GM18511 (cell line): ENCODE measurements around the gene TMUB1.

ENCODE experiments used
- ATAC-seq: cut with Tn5 transposase; IDR thresholded peaks from one replicate; pipeline ENCODE4 v1.9.1; 2021; ENCODE audit warnings: mild to moderate bottlenecking, moderate library complexity; ENCODE audit not compliant: unreplicated experiment

Gene TMUB1

GRCh38 chr7:151083071-151083823 lies at the start of gene TMUB1:
Gene TMUB1, minus strand, starts transcription at chr7:151083493. Its CDS starts 930 bp downstream, at chr7:151082563.
- peak; percentile 53 for ATAC-seq

DNA sequence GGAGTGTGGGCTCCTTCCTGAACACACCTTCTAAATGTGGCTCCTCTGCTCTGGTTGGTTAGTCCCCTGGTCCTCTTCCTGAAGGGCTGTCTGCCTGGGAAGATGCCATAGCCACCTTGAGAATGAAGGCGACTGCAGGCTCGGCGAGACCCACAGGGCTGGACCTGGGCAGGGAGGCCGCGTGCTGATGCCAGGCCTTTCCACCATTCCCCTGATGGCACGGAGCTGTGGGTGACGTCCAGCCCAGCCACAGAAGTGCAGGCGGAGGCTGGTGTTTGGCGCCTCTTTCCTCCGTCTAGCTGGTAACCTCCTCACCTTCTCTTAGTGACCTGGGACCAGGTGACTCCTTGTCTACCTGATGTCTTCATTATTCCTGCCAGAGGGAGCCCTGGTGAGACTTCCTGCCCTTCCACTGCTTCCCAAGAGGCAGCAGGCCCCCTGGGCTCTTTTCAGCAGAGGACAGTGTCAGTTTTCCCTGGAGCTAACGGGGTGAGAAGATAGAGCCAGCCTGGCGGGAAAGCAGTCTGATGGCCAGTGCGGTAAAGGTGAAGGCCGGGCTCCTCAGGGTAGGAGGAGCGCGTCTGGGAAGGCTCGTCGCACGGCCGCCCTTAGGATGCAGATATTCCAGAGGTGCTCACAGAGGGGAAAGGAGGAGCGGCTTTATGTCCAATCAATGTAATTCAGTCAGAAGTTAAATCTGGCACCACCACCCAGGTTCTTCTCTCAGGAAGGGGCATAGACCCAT lies 49.3 kb upstream of the TMUB1 start:
- no peak for ATAC-seq

DNA sequence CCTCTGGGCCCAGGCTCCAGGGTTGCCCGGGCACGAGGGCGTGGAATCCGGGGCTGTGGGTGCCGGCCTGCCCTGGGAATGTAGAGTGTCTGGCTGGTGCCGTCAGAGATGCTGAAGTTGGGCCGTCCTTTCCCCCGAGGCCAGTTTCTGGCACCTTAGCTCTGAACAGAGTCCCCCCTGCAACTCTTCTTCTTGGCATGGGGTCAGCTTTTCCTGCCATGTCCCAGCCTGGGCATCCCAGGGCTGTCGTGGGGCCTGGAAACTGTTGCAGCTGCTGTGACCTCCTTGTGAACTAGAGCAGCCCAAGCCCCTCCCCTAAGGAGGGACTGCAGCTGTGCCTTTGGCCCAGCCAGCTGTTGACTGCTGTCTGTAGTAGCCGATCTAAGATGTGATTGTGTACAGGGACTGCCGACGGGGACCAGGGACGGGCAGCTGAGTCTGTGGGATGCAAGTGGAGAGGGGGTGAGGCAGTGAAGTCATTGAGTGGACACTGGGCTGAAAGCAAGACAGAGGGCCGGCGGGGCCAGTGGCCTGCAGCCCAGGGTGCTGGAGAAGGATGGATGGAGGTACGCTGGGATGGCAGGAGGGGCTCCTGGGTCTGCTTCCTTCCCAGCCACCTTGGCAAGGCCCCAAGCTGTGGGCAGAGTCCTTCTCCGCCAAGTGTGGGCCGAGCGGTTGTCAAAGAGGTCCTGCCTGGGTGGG lies 48.5 kb upstream of the TMUB1 start:
- no peak for ATAC-seq

DNA sequence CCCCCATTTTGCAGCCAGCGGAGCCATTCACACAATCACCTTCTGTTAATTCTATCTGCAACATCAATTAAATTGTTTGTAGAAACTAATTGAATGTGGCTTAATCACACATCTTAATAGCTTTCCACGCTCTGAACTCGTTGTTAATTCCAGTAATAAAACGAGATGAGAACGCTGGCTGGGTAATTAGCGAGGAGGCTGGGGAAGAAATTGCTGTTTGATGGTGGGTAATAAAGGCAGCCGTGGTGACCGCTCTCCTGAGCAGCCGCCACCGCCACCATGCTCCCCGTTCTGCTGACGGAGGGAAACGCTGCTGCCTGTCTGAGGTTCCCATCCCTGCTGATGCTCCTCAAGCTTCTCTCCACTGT lies 47.9 kb upstream of the TMUB1 start:
- ATAC-seq: no peak

DNA sequence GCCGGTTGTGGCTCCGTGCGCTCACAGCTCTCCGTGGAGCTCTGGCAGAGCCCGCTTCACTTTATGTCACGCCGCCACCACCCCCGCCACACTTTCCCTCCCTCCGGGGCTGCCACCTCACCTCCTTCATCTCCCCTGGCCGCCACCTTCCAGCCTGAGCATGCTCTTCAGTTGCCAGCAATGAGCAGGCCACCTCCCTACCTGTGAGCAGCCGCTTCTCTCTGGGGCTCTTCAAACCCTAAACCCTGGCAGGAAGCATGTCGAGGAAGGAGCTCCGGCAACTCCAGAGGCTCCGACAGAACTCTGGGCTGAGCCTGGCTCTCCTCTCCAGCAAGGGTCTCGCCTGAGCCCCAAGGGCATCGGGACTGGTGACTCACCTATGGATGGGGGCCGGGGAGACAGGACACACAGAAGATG lies 47.5 kb upstream of the TMUB1 start:
- ATAC-seq: no peak

GRCh38 chr7:151129960-151130591 lies 46.8 kb upstream of the TMUB1 start:
- ATAC-seq: no peak

DNA sequence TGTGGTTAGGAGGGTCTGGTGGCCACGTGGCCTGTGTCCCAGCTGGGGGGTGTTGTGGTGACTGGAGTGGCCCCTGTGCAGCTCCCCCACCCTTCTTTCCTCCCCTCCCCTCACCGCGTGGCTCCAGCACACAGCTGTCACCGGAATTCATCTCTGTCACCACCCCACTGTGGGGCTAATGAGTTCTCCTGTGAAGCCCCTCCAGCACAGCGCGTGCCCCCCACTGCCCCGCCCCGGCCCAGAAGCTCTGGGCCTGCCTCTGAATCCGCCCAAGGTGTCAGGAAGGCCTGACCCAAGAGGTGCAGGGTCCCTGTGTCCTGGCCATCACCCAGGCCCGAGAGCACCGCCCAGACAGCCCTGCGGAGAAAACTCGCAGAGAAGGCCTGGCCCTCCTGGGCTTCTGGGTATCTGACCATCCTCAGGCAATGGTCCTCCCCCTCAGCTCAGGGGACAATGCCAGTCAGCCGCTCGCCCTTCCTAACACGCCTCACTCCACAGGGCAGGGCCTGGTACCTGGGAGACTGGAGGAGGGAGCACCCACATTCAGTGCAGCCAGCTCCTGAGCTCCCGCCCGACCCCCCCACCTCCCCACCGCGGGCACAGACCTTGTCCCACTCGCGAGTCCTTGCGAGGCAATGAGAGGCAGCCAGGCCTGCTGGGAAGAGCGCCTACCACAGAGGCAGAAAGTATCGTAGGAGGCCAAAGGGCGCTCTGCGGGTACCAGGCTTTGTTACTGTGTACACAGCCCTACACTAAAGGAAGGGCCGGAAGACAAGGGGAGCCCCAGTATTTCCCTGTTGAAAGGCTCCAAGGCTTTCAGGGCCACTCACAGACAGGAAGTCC lies 46.0 kb upstream of the TMUB1 start:
- ATAC-seq: no peak

- no peak for ATAC-seq
Measured at GRCh38 chr7:151128716-151129115, 45.4 kb upstream of the TMUB1 start.

DNA sequence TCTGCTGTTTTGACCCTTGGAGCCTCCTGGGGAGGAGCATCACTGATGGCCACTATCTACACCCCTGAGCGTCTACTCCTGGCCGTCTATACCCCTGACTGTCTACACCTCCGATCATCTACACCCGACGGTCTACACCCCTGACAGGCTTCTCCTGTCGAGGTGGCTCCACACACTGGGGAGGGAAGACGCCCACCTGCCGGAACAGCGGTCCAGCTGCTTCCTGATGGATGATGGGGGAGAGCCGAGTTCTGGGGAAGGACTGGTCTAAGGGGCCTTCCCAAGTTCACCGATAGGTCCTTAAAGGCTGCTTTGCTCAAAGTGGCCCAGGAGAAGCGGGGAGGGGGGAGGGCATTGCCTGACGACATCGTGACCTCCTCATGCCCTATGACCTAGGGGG lies 44.9 kb upstream of the TMUB1 start:
- no peak for ATAC-seq

GRCh38 chr7:151126491-151127137 lies 43.3 kb upstream of the TMUB1 start:
- ATAC-seq: no peak

DNA sequence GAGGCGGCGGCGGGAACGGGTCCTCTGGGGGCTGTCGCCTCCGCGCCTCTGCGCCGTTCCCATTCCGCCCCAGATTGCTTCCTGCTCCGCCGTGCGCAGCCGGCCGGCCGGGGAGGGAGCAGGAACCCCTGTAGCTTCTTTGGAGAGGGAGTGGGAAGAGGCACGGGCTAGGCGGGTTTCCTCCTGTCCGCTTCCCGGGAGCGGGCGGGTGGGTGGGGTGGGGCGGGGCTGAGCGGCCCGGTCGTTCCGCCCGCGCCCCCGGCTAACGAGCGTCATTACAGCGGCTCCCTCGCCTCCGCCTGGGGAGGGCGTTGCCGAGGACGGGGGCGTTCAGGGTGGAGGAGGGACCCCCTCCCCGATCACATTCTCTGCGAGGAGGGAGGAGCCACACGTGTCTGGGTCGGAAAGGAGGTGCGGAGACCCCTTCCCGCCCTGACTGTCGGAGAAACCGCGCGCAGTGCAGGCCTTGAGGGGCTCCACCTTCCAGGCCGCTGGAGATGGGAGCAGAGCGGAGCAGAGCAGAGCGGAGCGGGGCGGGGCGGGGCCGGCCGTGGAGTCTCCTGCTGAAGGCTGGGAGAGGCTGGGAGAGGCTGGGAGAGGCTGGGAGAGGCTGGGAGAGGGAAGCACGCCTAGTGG lies 42.7 kb upstream of the TMUB1 start:
- ATAC-seq: no peak

DNA sequence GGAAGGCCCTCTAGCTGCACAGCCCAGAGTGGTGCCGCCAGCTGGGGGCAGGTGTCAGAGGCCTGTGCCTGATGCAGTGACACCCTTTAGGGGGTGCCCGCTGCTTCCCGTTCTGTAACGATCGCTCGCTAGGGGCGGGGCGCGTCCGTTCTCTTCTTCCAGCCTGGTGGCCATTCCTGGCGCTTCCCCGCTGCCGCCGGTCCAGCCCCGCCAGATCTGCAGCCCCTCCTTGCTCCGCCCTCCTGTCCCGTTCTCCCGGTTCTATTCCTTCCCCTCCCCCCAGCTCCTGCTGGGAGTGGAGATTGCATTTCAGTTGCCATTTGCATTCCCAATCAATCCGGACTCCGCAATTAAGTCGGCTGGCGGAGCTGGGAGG lies 42.2 kb upstream of the TMUB1 start:
- no peak for ATAC-seq

GRCh38 chr7:151124899-151125399 lies 41.7 kb upstream of the TMUB1 start:
- ATAC-seq: no peak

- ATAC-seq: no peak
Measured at GRCh38 chr7:151124481-151124880, 41.2 kb upstream of the TMUB1 start.

DNA sequence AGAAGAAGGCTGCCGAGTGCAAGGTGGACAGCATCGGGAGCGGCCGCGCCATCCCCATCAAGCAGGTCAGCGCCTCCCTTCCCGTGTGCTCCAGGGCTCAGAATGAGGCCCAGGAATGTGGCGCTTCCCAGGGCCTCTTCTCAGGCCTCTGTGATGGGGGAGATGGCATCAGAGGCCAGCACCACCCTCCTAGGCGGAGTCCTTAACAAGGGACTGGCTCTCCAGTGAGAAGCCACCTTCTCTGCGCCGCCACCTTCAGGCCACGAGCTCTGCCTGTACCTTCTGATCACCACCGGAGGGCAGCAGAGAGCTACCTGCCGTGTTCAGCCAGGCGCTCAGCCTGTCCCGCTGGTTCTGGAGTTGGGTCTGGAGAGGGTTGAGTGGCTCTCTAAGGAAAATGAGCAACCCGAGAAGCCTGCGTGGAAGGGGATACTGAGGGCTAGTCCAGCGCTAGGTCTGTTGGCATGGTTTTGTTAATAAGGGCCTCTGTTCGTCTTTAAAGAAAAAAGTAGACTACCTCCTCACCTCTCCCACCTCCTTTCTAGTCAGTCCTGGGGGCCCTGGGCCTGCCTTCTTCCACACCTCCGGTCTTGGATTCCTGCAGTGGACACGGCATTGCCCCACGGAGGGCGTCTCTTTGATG lies 40.6 kb upstream of the TMUB1 start:
- peak; percentile 93 for ATAC-seq

- ATAC-seq: no peak
Measured at GRCh38 chr7:151123158-151123821, 40.0 kb upstream of the TMUB1 start.

GRCh38 chr7:151122796-151123157 lies 39.5 kb upstream of the TMUB1 start:
- no peak for ATAC-seq

GRCh38 chr7:151122276-151122675 lies 39.0 kb upstream of the TMUB1 start:
- no peak for ATAC-seq
